Upper lobe of right lung (tissue), 1 donor: Measurements from ENCODE around the gene NMNAT3. TPM values are rescaled to one million over a fixed set of nuclear protein-coding genes. Genes with fewer than 3 reads are reported as not detected.
"Not testable (repeated sequence)": the region's sequence is repeated elsewhere in the genome, so short reads cannot be mapped to it uniquely, and the experiment has no call there.

Experiments used
- ATAC-seq: fragments of 200-7000 bp; cut with Tn5 transposase; one replicate; pipeline ENCODE4 v1.9.1; 2020; ENCODE audit warnings: mild to moderate bottlenecking, moderate library complexity
- DNase-seq: peaks from one replicate; pipeline ENCODE4 v3.0.0-alpha.2; 2020
- H3K27ac ChIP-seq: fragments of 200-600 bp; one replicate; pipeline ENCODE4 v1.8.0; 2022
- H3K27me3 ChIP-seq: fragments of 200-600 bp; one replicate; pipeline ENCODE4 v1.8.0; 2022; ENCODE audit warnings: mild to moderate bottlenecking
- H3K36me3 ChIP-seq: fragments of 200-600 bp; one replicate; pipeline ENCODE4 v1.8.0; 2022
- H3K4me1 ChIP-seq: fragments of 200-600 bp; one replicate; pipeline ENCODE4 v1.8.0; 2022
- H3K4me3 ChIP-seq: fragments of 200-600 bp; one replicate; pipeline ENCODE4 v1.8.0; 2022; ENCODE audit warnings: mild to moderate bottlenecking
- H3K9me3 ChIP-seq: fragments of 200-600 bp; one replicate; pipeline ENCODE4 v1.8.0; 2022
- intact Hi-C: fragments of 100-400 bp; cut with DNase I; formaldehyde crosslinking; loops from one replicate; pipeline ENCODE4 v1.11.0; 2022
- total RNA-seq: library from RNA; stranded (reverse); fragmentation: NEBNext Ultra II Directional; extraction: Animal tissue kit (Norgen Biotek cat#: 25700); gene quantifications from one replicate; pipeline ENCODE4 v1.2.1, GENCODE V29; 2021
- TF ChIP-seq, protein P1 (sequence below): fragments of 200-600 bp; IDR thresholded peaks from one replicate; pipeline ENCODE4 v1.8.0; 2022; ENCODE audit warnings: antibody characterized with exemption
- donor health status: DM: no; HTN: yes; CAD: no; lungs with severe emphysema.

The NMNAT3 gene
- total RNA-seq, 1 donor from 2014 or later: 4.6 TPM

DNA sequence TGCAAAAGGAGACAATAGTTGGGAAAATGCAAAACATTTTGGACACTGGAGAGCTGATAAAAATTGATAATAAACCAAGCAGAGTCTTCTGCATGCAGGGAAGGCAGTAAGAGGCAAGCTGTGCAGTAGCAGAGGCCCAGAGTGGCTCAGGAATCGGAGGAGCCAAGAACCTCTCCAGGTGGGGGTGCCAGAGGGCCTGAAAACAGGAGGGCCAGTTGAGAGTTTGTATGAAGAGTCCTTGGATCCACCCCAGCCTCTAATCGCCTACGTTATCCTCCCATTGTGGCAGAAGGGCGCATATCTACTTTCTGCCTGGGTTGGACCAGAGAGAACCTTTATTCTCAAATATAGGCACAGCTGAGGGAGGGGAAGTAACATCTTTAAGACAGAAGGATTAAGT, 89.3 kb downstream of the NMNAT3 start:
- H3K27me3 ChIP-seq: no peaks in the 10 kb centered on the region
- DNase-seq: no peak
- H3K4me3 ChIP-seq: no peak overlapping the region
- no peak overlapping the region for H3K27ac ChIP-seq
- H3K36me3 ChIP-seq: no peaks in the 10 kb centered on the region
- intact Hi-C loops: no loop called here
- H3K9me3 ChIP-seq: no peaks in the 10 kb centered on the region
- TF ChIP-seq, protein P1, sequence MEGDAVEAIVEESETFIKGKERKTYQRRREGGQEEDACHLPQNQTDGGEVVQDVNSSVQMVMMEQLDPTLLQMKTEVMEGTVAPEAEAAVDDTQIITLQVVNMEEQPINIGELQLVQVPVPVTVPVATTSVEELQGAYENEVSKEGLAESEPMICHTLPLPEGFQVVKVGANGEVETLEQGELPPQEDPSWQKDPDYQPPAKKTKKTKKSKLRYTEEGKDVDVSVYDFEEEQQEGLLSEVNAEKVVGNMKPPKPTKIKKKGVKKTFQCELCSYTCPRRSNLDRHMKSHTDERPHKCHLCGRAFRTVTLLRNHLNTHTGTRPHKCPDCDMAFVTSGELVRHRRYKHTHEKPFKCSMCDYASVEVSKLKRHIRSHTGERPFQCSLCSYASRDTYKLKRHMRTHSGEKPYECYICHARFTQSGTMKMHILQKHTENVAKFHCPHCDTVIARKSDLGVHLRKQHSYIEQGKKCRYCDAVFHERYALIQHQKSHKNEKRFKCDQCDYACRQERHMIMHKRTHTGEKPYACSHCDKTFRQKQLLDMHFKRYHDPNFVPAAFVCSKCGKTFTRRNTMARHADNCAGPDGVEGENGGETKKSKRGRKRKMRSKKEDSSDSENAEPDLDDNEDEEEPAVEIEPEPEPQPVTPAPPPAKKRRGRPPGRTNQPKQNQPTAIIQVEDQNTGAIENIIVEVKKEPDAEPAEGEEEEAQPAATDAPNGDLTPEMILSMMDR: no peak
- no peaks in the 10 kb centered on the region for H3K4me1 ChIP-seq
- ATAC-seq: no peak

DNA sequence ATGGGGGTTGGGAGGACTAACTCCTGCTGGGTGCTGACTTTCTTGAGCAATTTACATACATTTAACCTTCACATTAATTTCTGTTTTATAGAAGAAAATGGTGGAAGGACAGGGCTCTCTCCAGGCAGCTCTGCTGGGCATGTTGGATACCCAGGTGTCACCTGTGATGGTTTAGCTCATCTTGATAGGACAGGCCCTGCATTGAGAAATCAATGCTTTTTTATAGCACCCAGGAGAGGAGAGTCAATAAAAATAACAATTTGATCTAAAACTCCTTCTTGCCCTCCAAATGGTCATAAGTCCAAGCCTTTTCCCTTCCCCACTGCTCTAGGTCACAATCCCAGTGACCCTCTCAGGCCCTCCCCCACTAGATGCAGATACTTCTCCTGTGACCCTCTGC, 90.0 kb downstream of the NMNAT3 start:
- H3K36me3 ChIP-seq: no peaks in the 10 kb centered on the region
- no peaks in the 10 kb centered on the region for H3K9me3 ChIP-seq
- intact Hi-C loops: no loop called here

GRCh38 chr3:139586420-139587017, 91.3 kb downstream of the NMNAT3 start:
- intact Hi-C loops: no loop called here
- DNase-seq: no peak
- TF ChIP-seq, protein P1: no peak
- H3K4me3 ChIP-seq: no peak overlapping the region
- no peaks in the 10 kb centered on the region for H3K36me3 ChIP-seq
- no peak overlapping the region for H3K27ac ChIP-seq
- no peaks in the 10 kb centered on the region for H3K27me3 ChIP-seq
- H3K4me1 ChIP-seq: no peaks in the 10 kb centered on the region
- no peak for ATAC-seq
- H3K9me3 ChIP-seq: no peaks in the 10 kb centered on the region

More for the DNA sequence above, 90.0 kb downstream of the NMNAT3 start:
- Histone ChIP-seq H3K4me3 (no peak overlapping the region), H3K27ac (no peak overlapping the region), H3K4me1 (no peaks in the 10 kb centered on the region), H3K27me3 (no peaks in the 10 kb centered on the region)
- TF ChIP-seq, protein P1: no peak
- no peak for DNase-seq
- no peak for ATAC-seq

- H3K36me3 ChIP-seq: no peaks in the 10 kb centered on the region
- no peak overlapping the region for H3K4me3 ChIP-seq
- H3K27me3 ChIP-seq: no peaks in the 10 kb centered on the region
- ATAC-seq (no peak), DNase-seq (no peak)
- no peaks in the 10 kb centered on the region for H3K4me1 ChIP-seq
- intact Hi-C loops: no loop called here
- no peak overlapping the region for H3K27ac ChIP-seq
- TF ChIP-seq, protein P1: no peak
- no peaks in the 10 kb centered on the region for H3K9me3 ChIP-seq
Measured at GRCh38 chr3:139585820-139586219, 92.0 kb downstream of the NMNAT3 start.

DNA sequence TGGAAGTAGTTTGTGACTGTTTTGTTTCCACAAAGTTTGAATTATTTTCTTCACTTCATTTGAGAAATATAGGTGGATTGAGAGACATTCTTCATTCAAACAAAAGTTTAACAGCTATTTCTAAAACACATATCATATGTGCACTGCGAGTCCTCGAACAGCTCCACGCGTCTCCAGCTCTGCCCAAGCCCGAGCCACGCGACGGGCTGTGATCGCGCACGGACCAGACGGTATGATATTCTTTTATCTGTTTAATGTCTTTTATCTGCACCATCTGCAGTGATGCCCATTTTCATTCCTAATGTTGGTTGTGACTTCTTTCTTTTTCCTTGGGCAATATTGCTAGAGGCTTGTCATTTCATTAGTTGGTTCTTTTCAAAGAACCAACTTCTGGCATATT, 94.1 kb downstream of the NMNAT3 start:
- H3K27me3 ChIP-seq, H3K4me1 ChIP-seq, H3K9me3 ChIP-seq, intact Hi-C loops, DNase-seq, H3K4me3 ChIP-seq, ATAC-seq, H3K36me3 ChIP-seq, H3K27ac ChIP-seq: not testable (repeated sequence)

- intact Hi-C loops: no loop called here
- TF ChIP-seq, protein P1: no peak
- no peak for DNase-seq
Measured at GRCh38 chr3:139578783-139579182, 99.0 kb downstream of the NMNAT3 start.

More at GRCh38 chr3:139578783-139579182, 99.0 kb downstream of the NMNAT3 start:
- Histone ChIP-seq H3K27me3 (no peaks in the 10 kb centered on the region), H3K4me1 (peaks cover 10% of the 10 kb centered on the region), H3K4me3 (no peak overlapping the region), H3K36me3 (no peaks in the 10 kb centered on the region), H3K9me3 (no peaks in the 10 kb centered on the region), H3K27ac (no peak overlapping the region)
- ATAC-seq: no peak
